ENCODE results near the gene MTA2.

The MTA2 gene

GRCh38 chr11:62612366-62613290 lies 11.0 kb upstream of the MTA2 start, which contains the start of the genes EML3 and ROM1:
Gene EML3, minus strand, starts transcription at chr11:62612775. Its CDS starts 318 bp downstream, at chr11:62612457.
Gene ROM1, plus strand, starts transcription at chr11:62613257. Its CDS starts 25 bp downstream, at chr11:62613282.
- peak; percentile 48 for DNase-seq

- no peak for DNase-seq
These were observed 10.2 kb upstream of the MTA2 start for GRCh38 chr11:62611705-62612365.

DNA sequence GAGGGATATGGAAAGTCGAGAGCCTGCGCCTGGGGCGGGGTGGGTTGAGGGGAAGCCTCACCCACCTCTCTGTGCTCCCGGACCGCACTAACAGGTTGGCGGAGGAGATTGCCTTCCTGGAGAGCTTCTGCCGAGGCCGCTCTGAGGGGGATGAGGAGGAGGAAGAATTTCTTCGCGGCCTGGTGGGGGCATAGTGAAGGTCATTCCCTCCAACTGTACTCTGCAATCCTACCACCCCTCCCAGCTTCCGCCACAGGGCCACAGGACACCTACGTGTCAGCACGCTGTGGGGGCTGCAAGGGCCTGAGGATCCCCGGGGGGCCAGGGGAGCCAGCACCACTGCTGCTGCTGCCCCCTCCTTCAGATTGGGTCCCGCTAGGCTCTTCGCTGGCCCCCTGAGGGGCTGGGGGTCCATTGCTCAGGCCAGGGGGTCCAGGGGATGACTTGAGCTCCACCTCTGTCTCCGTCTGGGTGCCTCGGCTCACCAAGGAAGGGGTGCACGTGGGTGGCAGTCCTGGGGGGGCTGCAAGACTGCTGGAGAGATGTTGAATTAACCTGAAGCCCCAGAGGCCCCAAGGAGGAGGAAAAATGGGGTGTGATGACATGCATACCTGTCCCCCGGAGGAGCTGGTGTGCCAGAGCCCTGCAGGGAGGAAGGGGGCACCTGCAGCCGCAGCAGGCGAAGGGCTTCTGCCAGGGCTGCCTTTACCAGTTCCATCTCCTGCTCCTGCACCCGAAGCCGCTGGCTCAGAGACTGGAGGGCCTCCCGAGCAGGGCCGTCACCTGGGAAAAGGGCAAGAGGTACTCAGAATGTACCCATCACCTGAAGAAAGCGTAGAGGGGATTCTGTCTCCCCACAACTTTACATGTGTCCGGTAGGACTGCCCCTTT lies 9.4 kb upstream of the MTA2 start:
- no peak for DNase-seq

- no peak for DNase-seq
These were observed 8.7 kb upstream of the MTA2 start for GRCh38 chr11:62610403-62610802.

DNA sequence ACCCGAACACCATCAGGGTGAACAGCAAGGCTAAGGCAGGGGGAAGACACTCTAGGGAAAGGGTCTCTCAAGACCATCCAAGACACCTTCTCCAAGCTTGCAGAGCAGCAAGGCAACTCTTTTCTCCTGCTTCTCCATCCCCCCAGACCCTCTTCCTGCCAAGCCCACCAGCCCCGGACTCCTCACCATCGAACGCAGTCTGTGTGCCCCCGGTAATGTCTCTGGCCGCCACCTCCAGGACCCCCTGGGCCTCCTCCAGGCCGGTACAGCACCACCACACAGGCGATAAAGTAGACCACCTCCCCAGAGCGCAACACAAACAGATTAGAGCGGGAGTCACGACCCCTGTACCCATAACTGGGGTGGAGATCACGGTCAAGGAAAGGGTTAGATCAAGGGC lies 7.1 kb upstream of the MTA2 start:
- no peak for DNase-seq

DNA sequence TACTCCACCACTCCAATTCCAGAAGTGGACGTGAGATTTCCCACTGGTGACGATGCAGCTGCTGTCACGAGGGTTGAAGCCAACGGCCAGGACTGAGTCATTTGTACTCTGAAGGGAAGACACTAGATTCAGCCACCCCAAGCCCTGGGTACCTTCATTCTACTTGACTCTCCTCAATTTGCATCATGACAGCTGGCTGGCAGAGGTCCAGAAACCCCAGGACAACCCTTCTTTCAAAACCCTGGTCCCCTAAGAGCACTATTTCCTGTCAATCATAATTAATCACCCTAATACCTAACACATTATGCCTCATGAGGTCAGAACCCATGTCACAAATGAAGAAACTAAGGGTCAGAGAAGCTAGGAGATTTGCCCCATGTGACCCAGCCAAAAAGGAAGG lies 6.0 kb upstream of the MTA2 start:
- DNase-seq: no peak

DNA sequence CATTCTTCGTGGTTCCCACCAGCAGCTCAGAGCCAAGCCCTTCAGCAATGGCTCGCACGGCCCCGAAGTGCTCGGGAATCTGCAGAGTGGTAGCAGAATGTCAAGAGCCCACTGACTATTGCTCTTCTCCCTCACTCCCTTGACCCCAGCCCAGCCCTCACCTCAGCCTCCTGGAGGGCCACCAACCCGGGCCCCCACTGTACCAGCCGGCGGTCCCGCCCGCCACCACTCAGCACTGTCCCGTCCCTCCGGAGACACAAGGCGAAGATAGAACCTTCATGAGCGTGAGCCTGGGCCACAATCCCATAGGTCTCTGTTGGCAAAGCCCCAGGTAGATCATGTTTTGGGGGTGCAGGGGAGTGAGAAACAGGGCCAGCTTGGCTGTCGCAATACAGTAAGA lies 4.2 kb upstream of the MTA2 start:
- no peak for DNase-seq

DNA sequence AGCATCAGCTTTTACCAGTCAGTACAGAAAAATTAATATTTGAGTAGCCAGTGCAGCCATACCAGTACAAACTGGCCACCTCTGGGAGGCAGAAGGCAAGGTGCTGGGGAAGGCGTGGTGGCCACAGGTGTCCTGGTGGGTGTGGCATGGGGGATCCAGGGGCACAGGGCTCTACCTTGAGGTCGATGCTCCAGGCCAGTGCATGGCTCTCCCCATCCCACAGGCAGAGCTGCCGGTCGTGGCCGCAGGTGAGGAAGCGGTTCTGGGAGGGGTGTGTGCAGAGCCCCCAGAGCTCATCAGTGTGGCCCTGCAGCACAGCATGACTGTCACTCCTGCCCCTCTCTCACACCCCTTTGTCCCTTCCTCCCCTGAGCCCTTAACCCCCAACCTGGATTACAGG lies 3.8 kb upstream of the MTA2 start:
- no peak for DNase-seq

DNA sequence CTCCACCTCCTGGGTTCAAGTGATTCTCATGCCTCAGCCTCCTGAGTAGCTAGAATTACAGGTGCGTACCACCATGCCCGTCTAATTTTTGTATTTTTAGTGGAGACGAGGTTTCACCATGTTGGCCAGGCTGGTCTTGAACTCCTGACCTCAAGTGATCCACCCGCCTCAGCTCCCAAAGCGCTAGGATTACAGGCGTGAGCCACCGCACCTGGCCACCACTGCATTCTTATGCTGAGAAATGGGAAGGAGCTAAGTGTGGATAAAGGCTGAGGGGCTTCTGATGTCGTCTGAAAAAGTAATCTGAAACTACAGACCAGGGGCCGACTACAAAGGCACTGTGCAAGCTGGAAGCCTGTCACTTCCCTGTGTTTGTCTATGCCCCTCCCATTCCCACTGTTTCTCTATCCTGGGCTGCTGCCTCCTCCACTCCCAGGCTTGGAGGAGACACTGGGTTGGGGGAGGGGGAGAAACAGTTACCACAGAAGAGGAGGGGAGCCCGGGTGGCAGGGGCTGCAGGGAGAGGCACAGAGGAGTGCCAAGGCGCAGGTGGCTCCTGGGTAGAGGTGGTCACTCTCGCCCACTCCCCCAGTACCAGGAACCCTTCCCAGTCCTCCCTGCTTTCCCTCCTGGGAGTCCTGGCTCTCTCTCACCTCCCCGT lies 2.9 kb upstream of the MTA2 start:
- no peak for DNase-seq

- DNase-seq: no peak
These were observed 2.2 kb upstream of the MTA2 start for GRCh38 chr11:62603776-62604299.

DNA sequence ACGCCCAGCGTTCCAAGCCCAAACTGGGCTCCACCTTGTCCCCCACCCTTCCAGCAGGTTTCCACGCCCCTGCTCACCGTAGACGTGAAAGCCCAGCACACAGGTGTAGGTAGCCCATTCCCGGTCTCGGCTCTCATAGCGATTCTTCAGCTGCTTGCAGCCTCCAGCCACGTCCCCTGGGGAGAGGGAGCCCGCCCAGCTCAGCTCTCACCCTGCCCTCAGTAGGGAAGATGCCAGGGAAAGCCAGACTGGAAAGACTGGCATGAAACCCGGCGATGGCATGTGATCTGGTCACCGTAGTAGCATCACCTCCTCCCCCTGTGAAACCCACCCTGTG lies 1.4 kb upstream of the MTA2 start:
- DNase-seq: no peak

DNA sequence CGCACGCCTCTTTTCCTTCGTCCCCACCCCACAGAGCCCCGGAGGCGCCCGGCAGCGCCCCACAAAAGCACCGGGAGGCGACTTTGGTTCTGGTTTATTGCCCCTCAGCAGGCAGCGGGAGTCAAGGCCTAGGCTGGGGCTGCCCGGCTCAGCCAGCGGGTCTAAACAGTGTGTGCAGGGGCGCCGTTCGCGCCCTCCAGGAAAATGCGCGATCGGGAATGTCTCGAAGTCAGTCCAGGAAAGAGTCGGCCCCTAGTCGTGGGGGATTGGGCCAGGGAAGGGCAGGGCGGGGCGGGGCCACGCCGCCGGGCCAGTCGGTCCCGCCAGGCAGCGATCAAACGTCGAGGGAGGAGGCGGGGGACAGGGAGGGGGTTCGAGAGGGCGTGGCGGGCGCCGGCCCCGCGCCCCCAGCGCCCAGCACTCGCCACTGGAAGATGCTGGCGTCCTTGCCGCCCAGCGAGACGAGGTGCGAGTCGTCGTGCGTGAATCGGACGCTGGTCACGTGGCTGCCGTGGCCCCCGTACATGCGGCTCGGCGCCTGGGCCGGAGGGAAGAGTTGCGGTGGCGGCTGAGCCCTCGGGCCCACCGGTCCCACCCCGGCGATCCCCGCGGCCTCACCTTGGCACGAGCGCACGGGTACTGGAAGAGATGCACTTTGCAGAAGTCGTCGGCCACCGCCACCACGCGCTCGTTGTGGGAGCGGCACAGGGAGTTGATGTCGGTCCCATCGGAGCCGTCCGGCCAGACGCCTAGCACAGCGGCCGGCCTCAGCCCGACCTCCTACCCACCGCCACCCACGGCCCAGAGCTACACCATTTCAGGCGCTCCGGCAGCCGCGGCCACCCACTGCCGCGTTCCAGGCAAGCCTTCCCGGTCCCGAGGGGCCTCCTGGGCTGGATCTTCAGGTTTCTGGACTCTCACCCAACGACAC lies 741 bp upstream of the MTA2 start:
- peak; percentile 71 for DNase-seq

GRCh38 chr11:62601122-62601371 lies 618 bp downstream of the MTA2 start:
- no peak for DNase-seq

- no peak for DNase-seq
These were observed 1.1 kb downstream of the MTA2 start for GRCh38 chr11:62600367-62601121.

- no peak for DNase-seq
These were observed 1.8 kb downstream of the MTA2 start for GRCh38 chr11:62599901-62600300.

DNA sequence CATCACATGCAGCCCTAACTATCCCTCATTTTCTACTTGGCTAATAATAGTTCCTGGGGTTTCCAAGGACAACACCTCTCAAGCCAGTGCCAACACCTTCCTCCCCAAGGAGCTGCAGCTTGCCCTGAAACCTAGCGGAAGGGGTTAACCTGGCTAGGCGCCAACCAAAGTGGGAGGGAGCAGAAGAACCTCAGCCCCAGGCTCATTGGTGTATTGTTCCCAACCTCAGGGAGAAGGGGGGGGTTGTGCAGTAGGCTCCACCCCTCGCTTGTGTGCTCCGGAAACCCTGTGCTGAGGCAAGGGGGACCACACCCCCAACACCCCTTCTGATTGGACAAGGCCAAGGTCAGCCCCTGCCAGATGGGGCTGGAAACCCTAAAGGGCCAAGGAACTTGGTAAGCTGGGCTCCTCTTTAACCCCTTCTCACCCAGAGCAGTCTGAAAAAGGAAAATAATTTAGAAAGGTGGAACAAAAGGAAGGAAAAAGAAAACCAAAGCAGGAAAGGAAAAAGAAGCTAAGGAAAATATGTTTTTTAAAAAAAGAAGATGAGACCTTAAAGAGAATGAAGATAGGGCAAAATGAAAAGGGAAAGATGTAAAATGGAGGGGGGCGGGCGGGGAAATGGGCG lies 2.5 kb downstream of the MTA2 start:
- DNase-seq: peak; percentile 51

- no peak for DNase-seq
These were observed 6.5 kb downstream of the MTA2 start for GRCh38 chr11:62595124-62595523.

GRCh38 chr11:62593434-62594044 lies 8.1 kb downstream of the MTA2 start:
- DNase-seq: peak; percentile 48

GRCh38 chr11:62592989-62593421 lies 8.7 kb downstream of the MTA2 start:
- no peak for DNase-seq

All from NCI-H748 treated with DMSO at 0.1 percent for 48 hours (cell line).